ENCODE results near the gene SCGB1D2. TPM values are rescaled to one million over a fixed set of nuclear protein-coding genes. Genes with fewer than 3 reads are reported as not detected.
"Not testable (repeated sequence)": the region's sequence is repeated elsewhere in the genome, so short reads cannot be mapped to it uniquely, and the experiment has no call there.

SCGB1D2 gene, protein sequence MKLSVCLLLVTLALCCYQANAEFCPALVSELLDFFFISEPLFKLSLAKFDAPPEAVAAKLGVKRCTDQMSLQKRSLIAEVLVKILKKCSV
- total RNA-seq (2021; fragmentation: NEBNext Ultra II Directional; extraction: Animal tissue kit (Norgen Biotek cat#: 25700)): not detected
- long read RNA-seq: 0 reads

DNA sequence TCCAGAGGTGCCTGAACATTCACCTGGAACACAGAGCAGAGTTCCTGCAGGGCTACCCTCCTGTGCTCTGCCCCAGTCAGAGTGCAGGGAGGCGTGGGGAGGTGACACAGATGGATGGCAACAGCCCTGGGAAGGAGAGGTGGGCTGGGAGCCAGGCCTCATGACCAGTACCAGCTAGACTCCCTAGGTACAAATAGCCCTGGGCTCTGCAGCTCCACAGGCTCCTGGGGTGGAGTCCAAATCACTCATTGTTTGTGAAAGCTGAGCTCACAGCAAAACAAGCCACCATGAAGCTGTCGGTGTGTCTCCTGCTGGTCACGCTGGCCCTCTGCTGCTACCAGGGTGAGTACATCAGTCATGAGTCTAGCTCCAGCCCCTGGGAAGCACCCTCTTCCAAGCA is at the start of gene SCGB1D2:
Gene SCGB1D2, plus strand, starts transcription at position 219 of the 400 bp plus-strand sequence. Its CDS starts 69 bp downstream, at position 288.
- no peak for TF ChIP-seq CTCF (IDR thresholded peaks at IDR 0.05)
- H3K9me3 Mint-ChIP-seq: no peaks in the 10 kb centered on the region
- H3K27me3 Mint-ChIP-seq (ENCODE audit: insufficient read depth): peaks cover 23% of the 10 kb centered on the region

DNA sequence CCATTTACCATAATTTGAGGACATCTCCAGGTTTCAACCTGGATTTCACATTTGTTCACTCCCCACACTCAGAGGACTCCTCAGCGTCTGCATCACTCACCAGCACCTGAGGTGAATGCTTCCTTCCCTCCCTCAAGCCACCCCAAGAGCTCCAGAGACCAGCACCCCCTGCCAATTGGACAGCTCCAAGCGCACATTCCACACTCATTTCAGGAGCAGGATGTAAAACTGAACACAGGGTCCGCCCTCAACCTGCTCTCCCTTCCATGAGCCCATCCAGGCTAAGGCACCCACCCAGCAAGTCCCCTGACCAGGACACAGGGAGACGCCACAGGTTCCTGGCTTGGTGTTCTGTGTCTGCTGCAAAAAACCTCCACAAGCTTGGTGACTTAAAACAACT is 48.1 kb upstream of the SCGB1D2 start:
- no peaks in the 10 kb centered on the region for H3K4me1 Mint-ChIP-seq (ENCODE audit: low read depth)
- H3K36me3 Mint-ChIP-seq (ENCODE audit: low read depth): no peaks in the 10 kb centered on the region
- H3K9me3 Mint-ChIP-seq: no peaks in the 10 kb centered on the region
- H3K27me3 Mint-ChIP-seq (ENCODE audit: insufficient read depth): peaks cover 35% of the 10 kb centered on the region
- no peak overlapping the region for H3K27ac Mint-ChIP-seq
- no peak for DNase-seq
- H3K4me3 Mint-ChIP-seq: no peak overlapping the region
- TF ChIP-seq CTCF (IDR thresholded peaks at IDR 0.05): no peak

More for the DNA sequence above, at the start of gene SCGB1D2:
- DNase-seq: no peak
- Mint-ChIP-seq H3K27ac (no peak within 1 kb of the TSS), H3K36me3 (ENCODE audit: low read depth) (no peaks in the 10 kb centered on the region), H3K4me1 (ENCODE audit: low read depth) (no peaks in the 10 kb centered on the region), H3K4me3 (no peak within 1 kb of the TSS)

GRCh38 chr11:62195010-62195409 is 47.0 kb upstream of the SCGB1D2 start:
- not testable (repeated sequence) for H3K9me3 Mint-ChIP-seq; H3K27ac Mint-ChIP-seq; H3K4me1 Mint-ChIP-seq (ENCODE audit: low read depth); H3K4me3 Mint-ChIP-seq; H3K36me3 Mint-ChIP-seq (ENCODE audit: low read depth); DNase-seq
- H3K27me3 Mint-ChIP-seq (ENCODE audit: insufficient read depth): peaks cover 26% of the 10 kb centered on the region

GRCh38 chr11:62195945-62196344 is 46.1 kb upstream of the SCGB1D2 start:
- no peak overlapping the region for H3K27ac Mint-ChIP-seq
- H3K36me3 Mint-ChIP-seq (ENCODE audit: low read depth): no peaks in the 10 kb centered on the region
- DNase-seq: no peak
- no peak for TF ChIP-seq CTCF (IDR thresholded peaks at IDR 0.05)
- peaks cover 25% of the 10 kb centered on the region for H3K27me3 Mint-ChIP-seq (ENCODE audit: insufficient read depth)
- H3K4me1 Mint-ChIP-seq (ENCODE audit: low read depth): no peaks in the 10 kb centered on the region
- no peaks in the 10 kb centered on the region for H3K9me3 Mint-ChIP-seq
- no peak overlapping the region for H3K4me3 Mint-ChIP-seq

GRCh38 chr11:62197400-62197799 is 44.6 kb upstream of the SCGB1D2 start:
- H3K36me3 Mint-ChIP-seq (ENCODE audit: low read depth); H3K27ac Mint-ChIP-seq: not testable (repeated sequence)
- H3K27me3 Mint-ChIP-seq (ENCODE audit: insufficient read depth): peaks cover 21% of the 10 kb centered on the region

GRCh38 chr11:62201376-62201775 is 40.7 kb upstream of the SCGB1D2 start:
- no peaks in the 10 kb centered on the region for H3K9me3 Mint-ChIP-seq
- no peak overlapping the region for H3K27ac Mint-ChIP-seq

More at GRCh38 chr11:62197400-62197799, 44.6 kb upstream of the SCGB1D2 start:
- not testable (repeated sequence) for H3K9me3 Mint-ChIP-seq; H3K4me1 Mint-ChIP-seq (ENCODE audit: low read depth); H3K4me3 Mint-ChIP-seq; DNase-seq

More at GRCh38 chr11:62201376-62201775, 40.7 kb upstream of the SCGB1D2 start:
- no peaks in the 10 kb centered on the region for H3K4me1 Mint-ChIP-seq (ENCODE audit: low read depth)
- TF ChIP-seq CTCF (IDR thresholded peaks at IDR 0.05): no peak
- H3K4me3 Mint-ChIP-seq: no peak overlapping the region
- peaks cover 13% of the 10 kb centered on the region for H3K27me3 Mint-ChIP-seq (ENCODE audit: insufficient read depth)
- no peak for DNase-seq
- no peaks in the 10 kb centered on the region for H3K36me3 Mint-ChIP-seq (ENCODE audit: low read depth)
